A549 (cell line): ENCODE results near the gene JPH2. TPM values are rescaled to one million over a fixed set of nuclear protein-coding genes. Genes with fewer than 3 reads are reported as not detected.

Experiments
- ATAC-seq, 2 experiments: fragments of 200-7000 bp in 1 of 2; fragments of >200 bp in 1 of 2; cut with Nextera tagmentation in 1 of 2; cut with Tn5 transposase in 1 of 2; 3 replicates each; pipeline versions ENCODE4 v1.8.0 to v1.9.1; 2018 to 2020; ENCODE audit warnings: mild to moderate bottlenecking in 1 of 2, moderate library complexity in 1 of 2
- CTCF ChIA-PET: fragments of 300-600 bp; sonication (Branson Sonifier 250); formaldehyde crosslinking; extraction: SDS; loops from one replicate; lab custom pipeline; 2021; ENCODE audit warnings: antibody characterized with exemption, inconsistent platforms; lab: Yijun Ruan, JAX
- POLR2A ChIA-PET: fragments of 350-600 bp; formaldehyde crosslinking; extraction: SDS; loops from one replicate; lab custom pipeline; 2021; ENCODE audit warnings: antibody characterized with exemption, inconsistent platforms; lab: Yijun Ruan, JAX
- DNase-seq, 2 experiments: peaks; one replicate each; pipeline versions ENCODE4 v3.0.0 to v3.0.0-alpha.2; 2011 to 2016; ENCODE audit warnings: low read depth in 1 of 2, low spot score in 1 of 2
- FAIRE-seq: peaks from 2 replicates; lab custom pipeline; 2011; peaks lifted over from hg19 to GRCh38; lab: Jason Lieb, UNC
- H3K27ac ChIP-seq, 2 experiments: fragments of >200 bp; sonication (Bioruptor Twin); formaldehyde crosslinking; 3 replicates each; pipeline ENCODE4 v1.5.1; 2016 to 2017
- H3K4me1 ChIP-seq: fragments of >200 bp; sonication (Bioruptor Twin); formaldehyde crosslinking; 3 replicates; pipeline ENCODE4 v1.6.1; 2016
- H3K4me2 ChIP-seq: fragments of >200 bp; sonication (Bioruptor Twin); formaldehyde crosslinking; 3 replicates; pipeline ENCODE4 v1.6.1; 2016
- H3K4me3 ChIP-seq: fragments of >200 bp; sonication (Bioruptor Twin); formaldehyde crosslinking; 3 replicates; pipeline ENCODE4 v1.5.1; 2016
- H3K9me3 ChIP-seq: fragments of >200 bp; sonication (Bioruptor Twin); formaldehyde crosslinking; 3 replicates; pipeline ENCODE4 v1.6.1; 2016
- CBX8 ChIP-seq: fragments of 200-600 bp; sonication (generic); IDR thresholded peaks from 2 replicates; pipeline ENCODE4 v1.6.1; 2016
- CEBPB ChIP-seq, 2 experiments: fragments of >200 bp in 1 of 2; sonication (Bioruptor Twin) in 1 of 2; formaldehyde crosslinking in 1 of 2; IDR thresholded peaks; 2 replicates each; pipeline ENCODE4 v1.6.1; 2012 to 2016
- CHD2 ChIP-seq: fragments of 150-350 bp; IDR thresholded peaks from 2 replicates; pipeline ENCODE4 v1.6.1; 2014; ENCODE audit warnings: low read length; ENCODE audit not compliant: partially characterized antibody
- E2F6 ChIP-seq: IDR thresholded peaks from 2 replicates; pipeline ENCODE4 v1.6.1; 2012; ENCODE audit warnings: low read depth, borderline replicate concordance
- FOSB ChIP-seq: fragments of 250-450 bp; sonication (Bioruptor Pico); IDR thresholded peaks from 2 replicates; pipeline ENCODE4 v1.5.0; 2020; ENCODE audit warnings: mild to moderate bottlenecking, moderate library complexity
- FOXS1 ChIP-seq: fragments of 250-450 bp; sonication (Bioruptor Pico); IDR thresholded peaks from 2 replicates; pipeline ENCODE4 v1.5.0; 2020; ENCODE audit warnings: mild to moderate bottlenecking, moderate library complexity
- HDAC2 ChIP-seq: fragments of 200-600 bp; sonication (generic); IDR thresholded peaks from 2 replicates; pipeline ENCODE4 v1.6.1; 2016
- HOXB5 ChIP-seq: fragments of 250-450 bp; sonication (Bioruptor Pico); IDR thresholded peaks from 2 replicates; pipeline ENCODE4 v1.5.0; 2020; ENCODE audit warnings: mild to moderate bottlenecking, moderate library complexity
- JUNB ChIP-seq: fragments of >200 bp; sonication (Bioruptor Twin); formaldehyde crosslinking; IDR thresholded peaks from 2 replicates; pipeline ENCODE4 v1.6.1; 2016
- KDM1A ChIP-seq: fragments of 200-600 bp; sonication (generic); IDR thresholded peaks from 2 replicates; pipeline ENCODE4 v1.6.1; 2016; ENCODE audit warnings: low read depth, mild to moderate bottlenecking
- KDM5A ChIP-seq: fragments of 200-600 bp; sonication (generic); IDR thresholded peaks from 2 replicates; pipeline ENCODE4 v1.6.1; 2016; ENCODE audit warnings: antibody characterized with exemption, mild to moderate bottlenecking
- MAFK ChIP-seq: fragments of 450-650 bp; IDR thresholded peaks from 2 replicates; pipeline ENCODE4 v1.6.1; 2014; ENCODE audit not compliant: partially characterized antibody
- MAZ ChIP-seq: fragments of 150-350 bp; IDR thresholded peaks from 2 replicates; pipeline ENCODE4 v1.6.1; 2014; ENCODE audit warnings: antibody characterized with exemption, low read depth, low read length, borderline replicate concordance
- NPAS2 ChIP-seq: fragments of 250-450 bp; sonication (Bioruptor Pico); IDR thresholded peaks from 2 replicates; pipeline ENCODE4 v1.8.0; 2022; ENCODE audit warnings: mild to moderate bottlenecking, moderate library complexity, borderline replicate concordance
- NR3C1 ChIP-seq: fragments of >200 bp; sonication (Bioruptor Twin); formaldehyde crosslinking; IDR thresholded peaks from 3 replicates; pipeline ENCODE4 v1.6.1; 2017
- POLR2A ChIP-seq: IDR thresholded peaks from 2 replicates; pipeline ENCODE4 v1.6.1; 2012; ENCODE audit warnings: mild to moderate bottlenecking, low read length
- RCOR1 ChIP-seq: fragments of 150-350 bp; IDR thresholded peaks from 2 replicates; pipeline ENCODE4 v1.6.1; 2014; ENCODE audit warnings: antibody characterized with exemption, low read length, low read depth
- REST ChIP-seq: fragments of 200-600 bp; sonication (generic); IDR thresholded peaks from 2 replicates; pipeline ENCODE4 v1.6.1; 2016; ENCODE audit warnings: antibody characterized with exemption, mild to moderate bottlenecking, moderate library complexity
- SREBF2 ChIP-seq: fragments of 450-650 bp; IDR thresholded peaks from 2 replicates; pipeline ENCODE4 v1.6.1; 2014; ENCODE audit warnings: mild to moderate bottlenecking, moderate library complexity
- WGBS: methylation state at CpG from one replicate; pipeline ENCODE4 v1.1.6; 2017; ENCODE audit errors: missing lambda C conversion rate; 5-methylcytosine and 5-hydroxymethylcytosine counted together
- polyA plus RNA-seq, 4 experiments: library from polyadenylated mRNA; depleted of rRNA in 3 of 4; stranded (reverse); fragments of >200 nt; fragmentation: RNase III in 1 of 4; extraction: RNeasy Plus Mini Kit Qiagen cat#74134 plus additional on column Dnase treatment in 1 of 4; gene quantifications; 2 replicates in 3 of 4; 3 replicates in 1 of 4; pipeline ENCODE4 v1.2.3, GENCODE V29; 2011 to 2017

Gene JPH2
- polyA plus RNA-seq, 2 of the 4 experiments (the other 2 are of a cell fraction): 0.83 to 3.3 TPM

- FAIRE-seq: no peak
- CTCF ChIA-PET: interaction anchor here (1.2 to 3.1 kb wide), 7 partner anchors 16 to 560 kb away, joined by 3 to 12 read pairs (median 6); no protein-coding TSS in a partner anchor
- POLR2A ChIA-PET: no interaction called here
- H3K4me3 ChIP-seq: no peak overlapping the region
- no peak for DNase-seq
- H3K4me1 ChIP-seq: peaks cover 5% of the 10 kb centered on the region; the same call in 2 of the 3 replicates
- no peak overlapping the region; a peak in 1 of 6 replicates for H3K27ac ChIP-seq
- H3K9me3 ChIP-seq: peaks cover 14% of the 10 kb centered on the region; the same call in 2 of the 3 replicates
- H3K4me2 ChIP-seq: no peak overlapping the region
- whole genome bisulfite sequencing: 94% methylated on average over 6 of the region's 6 CpGs
- no peak for ATAC-seq
- no peak for TF ChIP-seq HOXB5 (CRISPR knock-in tag)
- no peak for TF ChIP-seq NR3C1
- no peak for TF ChIP-seq FOXS1 (CRISPR knock-in tag)
- TF ChIP-seq CHD2: no peak
- no peak for TF ChIP-seq KDM5A
- no peak for TF ChIP-seq JUNB
- no peak for TF ChIP-seq CBX8
- no peak for TF ChIP-seq FOSB (CRISPR knock-in tag)
- no peak for TF ChIP-seq HDAC2
- no peak for TF ChIP-seq SREBF2
- TF ChIP-seq E2F6: no peak
- TF ChIP-seq MAZ: no peak
- TF ChIP-seq REST: no peak
- no peak for TF ChIP-seq CEBPB (IDR thresholded peaks at IDR 0.05)
- no peak for TF ChIP-seq MAFK
- TF ChIP-seq POLR2A: no peak
- TF ChIP-seq NPAS2: no peak
Measured at GRCh38 chr20:44098256-44098630, 88.7 kb downstream of the JPH2 start.

- H3K4me2 ChIP-seq: no peak overlapping the region
- peaks cover 10% of the 10 kb centered on the region; the same call in 2 of the 3 replicates for H3K9me3 ChIP-seq
- no peak overlapping the region for H3K4me3 ChIP-seq
- DNase-seq (no peak), FAIRE-seq (no peak), ATAC-seq (no peak)
- ChIA-PET CTCF (interaction anchor here (1.2 to 3.1 kb wide), 6 partner anchors 17 to 559 kb away, joined by 3 to 12 read pairs (median 5); no protein-coding TSS in a partner anchor), POLR2A (no interaction called here)
- 80% methylated on average over 14 of the region's 14 CpGs for WGBS
- peaks cover 5% of the 10 kb centered on the region; the same call in 2 of the 3 replicates for H3K4me1 ChIP-seq
- TF ChIP-seq RCOR1 (no peak), MAFK (peak; percentile 51)
- H3K27ac ChIP-seq: peak overlapping the region in 1 of 2 experiments; percentile 49; a peak in 1 of 6 replicates
Measured at GRCh38 chr20:44097521-44098255, 89.3 kb downstream of the JPH2 start.

GRCh38 chr20:44095831-44096230 lies 91.2 kb downstream of the JPH2 start:
- no peak overlapping the region for H3K4me2 ChIP-seq
- no peak overlapping the region for H3K27ac ChIP-seq
- DNase-seq: no peak
- TF ChIP-seq KDM1A: no peak
- ChIA-PET POLR2A (no interaction called here), CTCF (interaction anchor here (2.0 to 3.8 kb wide), 4 partner anchors 11 to 557 kb away, joined by 5 to 17 read pairs (median 9); no protein-coding TSS in a partner anchor)
- no peak for ATAC-seq
- no peaks in the 10 kb centered on the region for H3K9me3 ChIP-seq
- no peak for FAIRE-seq
- peaks cover 5% of the 10 kb centered on the region; the same call in 2 of the 3 replicates for H3K4me1 ChIP-seq
- 70% methylated on average over 7 of the region's 7 CpGs for WGBS
- no peak overlapping the region for H3K4me3 ChIP-seq
